HG02943 (cell line): ENCODE data around the gene RABGGTA.
"Not testable (repeated sequence)": the region's sequence is repeated elsewhere in the genome, so short reads cannot be mapped to it uniquely, and the experiment has no call there.

Experiments used
- ATAC-seq: cut with Tn5 transposase; IDR thresholded peaks from one replicate; pipeline ENCODE4 v1.9.1; 2021; ENCODE audit warnings: mild to moderate bottlenecking, low read depth, moderate library complexity; ENCODE audit not compliant: unreplicated experiment

Gene RABGGTA

GRCh38 chr14:24245350-24245749 lies 26.0 kb downstream of the RABGGTA start:
- not testable (repeated sequence) for ATAC-seq

- ATAC-seq: no peak
Measured at GRCh38 chr14:24243336-24243836, 28.0 kb downstream of the RABGGTA start.

DNA sequence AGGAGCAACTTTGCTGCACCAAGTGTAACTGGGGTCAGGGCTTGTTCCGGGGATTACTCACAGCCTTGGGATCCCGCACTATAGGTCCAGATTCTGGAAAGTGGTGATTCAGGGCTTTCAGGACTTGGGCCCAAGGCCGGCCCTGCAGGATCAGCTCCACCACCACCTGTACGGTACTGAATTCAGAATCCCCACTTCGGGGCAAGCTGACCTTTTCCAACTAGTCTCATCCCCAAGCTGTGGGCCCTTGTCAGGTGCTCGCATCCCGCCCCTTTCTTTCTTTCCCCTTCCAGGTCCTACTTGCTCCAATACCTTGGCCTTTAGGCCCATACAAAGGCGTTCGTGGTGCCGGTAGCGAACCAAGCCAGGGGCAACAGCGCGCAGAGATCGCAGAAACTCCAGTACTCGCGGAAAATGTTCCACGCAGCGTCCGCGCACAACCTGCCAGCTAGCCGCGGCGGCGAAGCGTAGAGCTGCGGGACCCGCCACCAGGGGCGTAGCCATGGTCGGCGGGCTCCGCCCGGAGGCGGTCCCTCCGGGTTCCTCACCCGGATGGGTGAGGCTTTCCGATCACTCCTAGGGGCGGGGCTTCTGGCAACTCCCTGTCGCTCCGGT lies 29.5 kb downstream of the RABGGTA start:
- ATAC-seq: peak; percentile 79

GRCh38 chr14:24240110-24240918 lies 31.1 kb downstream of the RABGGTA start:
- ATAC-seq: no peak

GRCh38 chr14:24238527-24239037 lies 32.8 kb downstream of the RABGGTA start:
- no peak for ATAC-seq

- ATAC-seq: no peak
Measured at GRCh38 chr14:24238123-24238522, 33.3 kb downstream of the RABGGTA start.

GRCh38 chr14:24237463-24237955 lies 33.9 kb downstream of the RABGGTA start:
- ATAC-seq: no peak

GRCh38 chr14:24236689-24237462 lies 34.5 kb downstream of the RABGGTA start:
- ATAC-seq: no peak

GRCh38 chr14:24235804-24236688 lies 35.4 kb downstream of the RABGGTA start:
- no peak for ATAC-seq

DNA sequence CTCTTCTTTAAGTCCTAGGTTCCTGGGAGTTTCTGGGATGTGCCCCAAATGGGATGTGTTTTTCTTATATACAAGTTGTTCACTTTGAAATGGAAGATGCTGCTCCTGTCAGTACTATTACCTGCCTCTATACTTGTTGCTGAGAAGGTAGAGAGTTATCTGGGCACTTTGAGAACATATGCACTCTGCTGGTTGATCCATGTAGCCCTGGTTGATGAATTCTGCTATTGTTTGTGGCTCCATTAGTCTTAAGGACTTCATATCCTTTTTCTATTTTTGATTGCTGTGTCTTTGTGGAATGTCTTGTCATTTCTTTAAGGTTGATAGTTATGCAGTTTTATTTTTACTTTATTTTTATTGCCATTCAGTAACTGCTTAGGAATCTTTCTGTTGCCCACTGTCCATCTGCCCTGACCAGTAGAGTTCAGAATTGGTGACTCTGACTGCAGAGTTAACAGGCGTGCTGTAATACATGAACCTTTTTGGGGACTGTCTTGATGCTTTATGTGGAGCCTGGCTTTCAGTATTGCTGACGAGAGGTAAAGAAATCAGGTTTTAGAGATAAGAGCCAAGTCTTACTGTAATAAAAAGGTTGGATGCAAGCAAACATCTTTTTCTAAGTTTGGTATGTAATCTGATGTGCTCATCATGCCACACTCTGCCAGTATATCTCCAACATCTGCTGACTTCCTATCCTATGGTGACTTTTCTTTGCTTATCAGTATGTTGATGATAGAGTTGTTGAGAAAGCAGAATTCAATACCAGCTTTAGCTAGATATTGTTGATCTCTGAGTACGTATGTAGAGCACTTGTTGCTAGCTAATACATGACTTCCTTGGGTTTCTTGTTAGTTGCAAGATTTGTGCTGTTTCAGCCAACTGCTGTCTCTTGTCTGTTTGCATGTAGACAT lies 37.0 kb downstream of the RABGGTA start:
- no peak for ATAC-seq

DNA sequence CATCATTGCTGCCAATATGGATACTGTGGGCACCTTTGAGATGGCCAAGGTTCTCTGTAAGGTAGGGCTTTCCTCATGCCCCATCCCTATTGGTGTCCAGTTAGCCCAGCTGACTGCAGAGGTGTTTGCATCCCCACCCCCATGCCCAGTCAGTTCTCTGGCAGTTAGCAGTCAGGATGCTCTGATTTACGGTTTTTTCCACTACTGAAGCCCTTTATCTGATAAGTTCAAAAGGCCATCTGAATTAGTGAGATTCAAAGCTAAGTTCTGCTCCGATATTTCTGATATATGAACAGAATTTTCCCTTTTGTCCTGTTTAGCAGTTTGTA lies 37.9 kb downstream of the RABGGTA start:
- ATAC-seq: no peak

- peak; percentile 54 for ATAC-seq
Measured at GRCh38 chr14:24232645-24233537, 38.5 kb downstream of the RABGGTA start, which contains the start of gene GMPR2. Gene GMPR2 (plus strand): TSS chr14:24232929. CDS start chr14:24233254, 325 bp downstream.

DNA sequence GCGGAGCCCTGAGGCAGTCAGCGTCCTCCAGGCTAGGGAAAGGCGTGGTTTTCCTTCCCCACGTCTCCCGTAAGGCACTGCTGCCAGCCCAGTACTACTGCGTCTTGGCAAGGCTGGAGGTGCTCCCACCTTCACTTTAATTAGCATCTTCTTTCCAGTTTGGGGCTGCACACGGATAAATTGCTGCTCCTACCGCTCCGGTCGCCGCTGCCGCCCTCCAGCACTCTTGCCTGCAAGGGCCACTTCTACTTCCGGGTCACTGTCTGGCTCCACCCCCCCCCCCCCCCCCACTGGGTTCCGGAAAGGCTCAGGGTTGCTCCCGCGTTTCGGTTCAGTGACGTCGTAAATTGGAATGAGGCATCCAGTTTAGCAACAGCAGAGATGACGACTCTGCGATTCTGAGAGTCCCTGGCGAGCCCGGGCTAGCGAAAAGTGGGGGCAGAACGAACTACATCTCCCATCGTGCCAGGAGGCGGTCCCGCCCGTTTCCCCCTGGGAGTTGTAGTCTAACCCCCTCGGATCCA lies 39.2 kb downstream of the RABGGTA start, which contains the start of gene NEDD8:
Gene NEDD8, minus strand, starts transcription at position 247 of the 524 bp plus-strand sequence. Its CDS starts 100 bp downstream, at position 147.
- peak; percentile 71 for ATAC-seq

DNA sequence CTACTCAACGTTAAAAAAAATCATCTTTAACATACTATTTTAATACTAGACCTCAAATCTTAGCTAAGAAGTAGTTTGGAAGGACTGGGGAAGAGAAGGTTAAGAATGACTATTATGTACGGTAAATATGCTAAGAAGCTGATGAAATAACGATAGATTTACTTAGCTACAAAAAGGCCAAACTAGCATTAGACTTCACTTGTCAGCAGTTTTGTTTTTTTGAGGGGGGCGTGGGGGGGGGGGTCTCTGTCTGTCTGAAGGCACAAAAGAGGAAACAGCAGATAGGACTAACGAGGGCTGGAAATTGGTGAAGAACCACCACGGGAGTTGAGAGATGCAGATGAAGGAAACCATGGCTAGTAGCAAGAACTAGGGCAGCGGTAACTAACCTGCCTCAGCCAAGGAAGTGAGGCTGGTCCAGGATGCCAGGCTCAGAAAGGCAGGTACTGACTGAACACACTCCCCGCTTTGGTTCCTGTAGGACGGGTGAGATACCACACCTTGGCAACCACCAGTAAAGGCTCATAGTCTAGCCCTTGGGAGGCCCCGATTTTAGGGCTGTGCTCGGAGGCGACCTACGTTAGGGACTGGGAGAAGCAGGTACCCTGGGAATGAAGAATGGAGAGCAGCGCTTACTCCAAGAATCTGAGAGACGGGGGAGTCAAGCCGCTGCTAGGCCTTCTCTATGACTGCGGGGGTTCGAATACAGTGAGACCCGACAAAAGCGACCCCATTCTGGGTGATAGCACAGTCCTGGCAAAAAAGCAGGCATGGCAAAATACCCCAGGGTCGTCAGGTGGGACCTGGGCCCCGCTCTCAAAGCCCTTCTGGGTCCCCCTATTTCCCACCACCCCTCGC lies 39.9 kb downstream of the RABGGTA start:
- no peak for ATAC-seq

GRCh38 chr14:24228902-24229301 lies 42.5 kb downstream of the RABGGTA start:
- ATAC-seq: no peak

DNA sequence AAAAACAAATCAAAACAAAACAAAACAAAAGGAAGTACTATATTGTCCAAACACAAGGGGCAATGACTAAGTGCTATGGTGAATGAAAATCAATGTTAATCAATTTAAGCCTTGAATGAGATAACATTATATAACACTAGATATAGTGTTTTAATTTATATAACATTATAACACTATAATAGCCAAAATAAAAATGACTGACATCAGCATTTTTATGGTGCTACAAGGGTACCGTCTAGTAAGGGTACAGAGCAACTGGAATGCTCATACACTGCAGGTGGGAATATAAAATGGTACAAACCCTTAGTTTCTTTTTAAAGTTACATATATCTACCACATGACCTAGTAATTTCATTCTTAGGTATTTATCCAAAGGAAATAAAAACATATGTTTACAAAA lies 44.9 kb downstream of the RABGGTA start:
- no peak for ATAC-seq
